Measurements from ENCODE around the gene CTBS.

DNA sequence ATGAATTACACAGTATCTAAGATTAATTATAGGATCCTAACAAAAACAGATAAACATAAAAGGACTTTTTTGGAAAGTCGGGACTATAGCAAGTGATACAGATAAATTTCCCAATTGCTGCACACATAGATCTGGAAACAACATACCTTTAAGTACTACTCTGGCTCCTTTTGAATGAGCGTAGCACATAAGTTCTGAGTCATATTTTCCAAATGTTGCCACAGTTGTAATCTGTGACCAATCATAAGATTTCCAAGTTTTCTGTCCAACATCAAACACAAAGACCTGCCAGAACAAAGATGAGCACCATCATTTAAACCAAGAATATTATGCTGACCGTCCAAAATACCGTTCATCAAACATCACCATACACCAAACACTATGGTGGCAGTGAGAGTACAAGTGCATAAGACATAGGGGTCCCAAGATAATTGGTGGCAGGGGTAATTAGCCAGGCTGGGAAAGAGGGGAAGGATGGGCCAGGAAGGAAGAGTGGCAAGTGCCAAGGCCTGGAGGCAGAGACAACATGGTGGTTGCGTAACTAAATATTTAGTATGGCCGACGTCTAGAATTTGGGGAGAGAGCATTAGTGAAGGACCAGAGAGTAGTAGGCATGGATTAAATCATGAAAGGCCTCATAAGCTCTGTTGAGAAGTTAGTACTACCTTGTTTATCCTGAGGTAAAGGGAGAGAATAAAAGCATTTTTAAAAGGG, 3.6 kb downstream of the CTBS start:
- no peak for TF ChIP-seq CTCF (IDR thresholded peaks at IDR 0.05; ENCODE audit: borderline replicate concordance, extremely low read depth, low read length, poor library complexity, severe bottlenecking)
- TF ChIP-seq EZH2 (IDR thresholded peaks at IDR 0.05; ENCODE audit: borderline replicate concordance, low read depth, low read length, severe bottlenecking) = no peak

Measured in DND-41 (cell line).